ENCODE results near the gene DDX23. TPM values are rescaled to one million over a fixed set of nuclear protein-coding genes. Genes with fewer than 3 reads are reported as not detected.
A peak's percentile ranks its signal among the peaks of the same experiment; 100 is the strongest.
"Not testable (repeated sequence)": the region's sequence is repeated elsewhere in the genome, so short reads cannot be mapped to it uniquely, and the experiment has no call there.

The DDX23 gene
- total RNA-seq, 1 experiment from 2014 or later: 102 TPM

GRCh38 chr12:48862760-48863159 is 10.8 kb upstream of the DDX23 start:
- Histone ChIP-seq H3K9me3 (ENCODE audit: low read length) (no peaks in the 10 kb centered on the region), H3F3A (ENCODE audit: low read length, unreplicated experiment) (no peaks in the 10 kb centered on the region), H3K27ac (ENCODE audit: low read length) (no peak overlapping the region), H3K4me3 (ENCODE audit: low read length) (no peak overlapping the region), H3K27me3 (ENCODE audit: low read length) (no peaks in the 10 kb centered on the region), H2AFZ (ENCODE audit: low read length) (no peak overlapping the region), H3K4me2 (ENCODE audit: low read length) (no peak overlapping the region), H3K79me2 (ENCODE audit: low read length) (no peaks in the 10 kb centered on the region), H4K20me1 (ENCODE audit: low read length) (no peaks in the 10 kb centered on the region), H3K9me2 (replicated peaks; ENCODE audit: low read length) (no peaks in the 10 kb centered on the region), H3K36me3 (ENCODE audit: low read depth, low read length) (no peaks in the 10 kb centered on the region), H3K9ac (ENCODE audit: low read length) (no peak overlapping the region), H3K4me1 (ENCODE audit: insufficient read depth, low read length) (peaks cover 20% of the 10 kb centered on the region)
- BruUV-seq (replicated peaks): no TSS peak
- POLR2A ChIA-PET (ENCODE audit: unreplicated experiment): no interaction called here
- intact Hi-C loops (cut with micrococcal nuclease): no loop called here
- no peak for TF ChIP-seq EZH2 (IDR thresholded peaks at IDR 0.05; ENCODE audit: low read length, unreplicated experiment)
- TF ChIP-seq EZH2phosphoT487 (IDR thresholded peaks at IDR 0.05; ENCODE audit: borderline replicate concordance, low read length): no peak
- no peak for TF ChIP-seq CTCF (conservative IDR thresholded peaks at IDR 0.05; ENCODE audit: low read depth, low read length)
- ATAC-seq (no peak), DNase-seq (no peak)
- CTCF ChIA-PET: no interaction called here

GRCh38 chr12:48861111-48861510 is 9.1 kb upstream of the DDX23 start:
- Histone ChIP-seq H3K4me1 (ENCODE audit: insufficient read depth, low read length) (peaks cover 10% of the 10 kb centered on the region), H3F3A (ENCODE audit: low read length, unreplicated experiment) (no peaks in the 10 kb centered on the region), H2AFZ (ENCODE audit: low read length) (no peak overlapping the region), H3K4me3 (ENCODE audit: low read length) (no peak overlapping the region), H3K27ac (ENCODE audit: low read length) (no peak overlapping the region), H3K9me2 (replicated peaks; ENCODE audit: low read length) (no peaks in the 10 kb centered on the region), H3K79me2 (ENCODE audit: low read length) (no peaks in the 10 kb centered on the region), H4K20me1 (ENCODE audit: low read length) (no peaks in the 10 kb centered on the region), H3K9ac (ENCODE audit: low read length) (no peak overlapping the region), H3K4me2 (ENCODE audit: low read length) (no peak overlapping the region), H3K27me3 (ENCODE audit: low read length) (no peaks in the 10 kb centered on the region), H3K9me3 (ENCODE audit: low read length) (no peaks in the 10 kb centered on the region), H3K36me3 (ENCODE audit: low read depth, low read length) (no peaks in the 10 kb centered on the region)
- ATAC-seq: no peak
- no peak for TF ChIP-seq EZH2 (IDR thresholded peaks at IDR 0.05; ENCODE audit: low read length, unreplicated experiment)
- TF ChIP-seq CTCF (conservative IDR thresholded peaks at IDR 0.05; ENCODE audit: low read depth, low read length): no peak
- no peak for TF ChIP-seq EZH2phosphoT487 (IDR thresholded peaks at IDR 0.05; ENCODE audit: borderline replicate concordance, low read length)
- BruUV-seq (replicated peaks): no TSS peak
- peak; percentile 11 for DNase-seq
- ChIA-PET CTCF (no interaction called here), POLR2A (ENCODE audit: unreplicated experiment) (no interaction called here)
- intact Hi-C loops (cut with micrococcal nuclease): no loop called here

GRCh38 chr12:48860236-48860635 is 8.3 kb upstream of the DDX23 start:
- H4K20me1 ChIP-seq (ENCODE audit: low read length); H3F3A ChIP-seq (ENCODE audit: low read length, unreplicated experiment); H3K4me2 ChIP-seq (ENCODE audit: low read length); CTCF ChIA-PET; BruUV-seq (replicated peaks); H3K36me3 ChIP-seq (ENCODE audit: low read depth, low read length); H3K27me3 ChIP-seq (ENCODE audit: low read length); intact Hi-C loops (cut with micrococcal nuclease); H3K4me1 ChIP-seq (ENCODE audit: insufficient read depth, low read length); H3K9me2 ChIP-seq (replicated peaks; ENCODE audit: low read length); POLR2A ChIA-PET (ENCODE audit: unreplicated experiment); DNase-seq; H2AFZ ChIP-seq (ENCODE audit: low read length); ATAC-seq; H3K79me2 ChIP-seq (ENCODE audit: low read length); H3K9me3 ChIP-seq (ENCODE audit: low read length); H3K9ac ChIP-seq (ENCODE audit: low read length); H3K4me3 ChIP-seq (ENCODE audit: low read length); H3K27ac ChIP-seq (ENCODE audit: low read length): not testable (repeated sequence)
